Stimulated activated CD8-positive, alpha-beta memory T cell treated with anti-CD3 and anti-CD28 coated beads, Interleukin-2, amount 100 ng/mL, for 1 hour (primary cell): Measurements from ENCODE around the gene PHETA2.

Experiments
- DNase-seq, 2 donors: peaks; one replicate each; pipeline ENCODE4 v3.0.0-alpha.2; 2020; ENCODE audit warnings: low read depth in 2 of 2

PHETA2 gene, protein sequence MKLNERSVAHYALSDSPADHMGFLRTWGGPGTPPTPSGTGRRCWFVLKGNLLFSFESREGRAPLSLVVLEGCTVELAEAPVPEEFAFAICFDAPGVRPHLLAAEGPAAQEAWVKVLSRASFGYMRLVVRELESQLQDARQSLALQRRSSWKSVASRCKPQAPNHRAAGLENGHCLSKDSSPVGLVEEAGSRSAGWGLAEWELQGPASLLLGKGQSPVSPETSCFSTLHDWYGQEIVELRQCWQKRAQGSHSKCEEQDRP

DNA sequence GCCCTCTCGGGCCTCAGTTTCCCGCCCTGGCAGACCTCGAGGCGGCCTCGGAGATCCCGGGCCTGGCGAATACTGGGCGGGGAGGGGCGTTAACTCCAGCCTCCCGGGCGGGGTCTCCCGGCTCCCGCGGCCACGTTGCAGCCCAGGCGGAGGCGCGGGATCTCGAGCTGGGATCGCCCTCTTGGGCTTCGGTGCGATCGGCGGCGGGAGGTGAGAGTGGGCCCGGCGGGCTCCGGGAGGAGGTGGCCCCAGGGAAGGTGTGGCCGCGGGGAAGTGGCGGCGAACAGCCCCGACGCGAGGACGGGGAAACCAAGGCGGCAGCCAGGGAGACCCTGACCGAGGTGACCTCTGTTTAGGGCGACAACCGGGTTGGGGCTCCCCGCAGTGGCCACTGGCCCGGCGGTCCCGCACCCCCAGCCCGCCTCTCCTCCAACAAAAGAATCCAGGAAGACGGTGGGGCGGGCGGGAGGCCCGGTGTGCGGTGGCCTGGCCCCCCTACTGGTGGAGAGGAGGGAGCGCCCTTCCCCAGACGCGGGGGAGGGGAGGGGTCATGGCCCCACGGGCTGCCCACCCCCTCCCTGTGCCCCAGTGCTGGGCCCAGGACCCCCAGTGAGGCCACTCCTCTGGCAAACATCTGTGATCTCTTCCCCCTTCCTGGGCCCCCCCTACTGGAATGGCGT is at the start of gene PHETA2:
Gene PHETA2 (plus strand): TSS at position 117 of the 680 bp plus-strand sequence. CDS start 3,046 bp downstream, outside the sequence.
- no peak for DNase-seq

DNA sequence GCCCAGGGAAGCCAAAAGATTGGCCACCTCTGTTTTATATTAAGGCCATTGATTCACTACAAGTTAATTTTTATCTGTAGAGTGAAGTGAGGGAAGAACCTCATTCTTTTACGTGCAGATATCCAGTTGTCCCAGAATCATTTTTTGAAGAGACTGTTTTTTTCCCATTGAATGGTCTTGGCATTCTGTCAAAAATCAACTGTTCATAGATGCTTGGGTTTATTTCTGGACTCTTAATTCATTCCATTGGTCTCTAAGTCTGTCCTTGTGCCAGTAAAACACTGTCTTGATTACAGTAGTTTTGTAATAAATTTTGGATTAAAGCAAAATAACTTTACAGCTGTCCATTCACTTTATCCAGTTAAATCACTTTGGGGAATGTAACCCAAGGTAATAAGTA is 48.6 kb upstream of the PHETA2 start:
- DNase-seq = no peak

DNA sequence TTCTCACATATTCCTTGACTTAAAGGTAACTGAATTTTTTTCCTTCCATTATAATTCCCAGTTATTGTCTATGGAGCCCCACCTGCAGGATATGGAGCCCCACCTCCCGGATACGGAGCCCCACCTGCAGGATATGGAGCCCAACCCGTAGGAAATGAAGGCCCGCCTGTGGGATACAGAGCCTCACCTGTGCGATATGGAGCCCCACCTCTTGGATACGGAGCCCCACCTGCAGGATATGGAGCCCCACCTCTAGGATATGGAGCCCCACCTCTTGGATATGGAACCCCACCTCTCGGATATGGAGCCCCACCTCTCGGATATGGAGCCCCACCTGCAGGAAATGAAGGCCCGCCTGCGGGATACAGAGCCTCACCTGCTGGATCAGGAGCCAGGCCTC is 47.3 kb upstream of the PHETA2 start:
- DNase-seq = no peak

DNA sequence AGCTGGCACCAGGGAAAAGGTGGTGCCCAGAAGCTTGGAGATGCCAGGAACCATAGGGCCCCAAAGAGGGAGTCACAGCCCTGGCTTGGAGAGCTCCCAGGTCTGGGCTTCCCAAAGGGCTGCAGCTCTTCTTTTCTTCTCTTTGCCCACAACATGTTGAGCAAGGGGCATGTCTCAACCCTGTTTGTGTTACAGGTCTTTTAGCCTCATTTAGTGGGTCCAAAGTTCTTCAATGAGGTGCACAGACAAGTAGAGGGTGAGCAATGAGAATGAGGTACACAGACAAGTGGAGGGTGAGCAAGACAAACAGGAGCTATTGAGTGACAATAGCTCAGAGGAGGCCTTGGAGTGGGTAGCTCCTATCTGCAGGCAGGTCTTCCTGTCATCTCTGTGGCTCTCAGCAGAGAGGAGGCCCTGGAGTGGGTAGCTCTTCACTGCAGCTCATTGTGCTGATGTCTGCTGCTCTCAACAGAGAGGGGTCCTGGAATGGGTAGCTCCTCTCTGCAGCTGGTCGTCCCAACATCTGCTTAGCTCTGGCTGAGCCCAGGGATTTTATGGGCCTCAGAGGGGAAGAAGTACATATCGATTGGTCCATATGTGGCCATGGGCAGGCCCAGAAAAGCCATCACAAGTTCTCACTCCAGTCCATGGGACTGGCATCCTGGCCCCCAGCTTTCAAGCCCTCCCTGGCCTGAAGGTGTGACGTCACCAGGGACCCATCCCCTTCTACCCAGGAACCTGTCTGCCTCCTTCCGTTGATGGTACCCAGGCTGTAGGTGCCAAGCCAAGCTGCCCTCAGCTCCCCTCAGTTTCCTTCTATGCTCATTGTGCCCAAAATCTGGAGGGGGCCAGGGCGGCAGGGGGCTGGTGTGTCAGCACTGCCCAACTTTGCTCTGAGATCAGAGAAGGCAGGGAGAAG is 40.5 kb upstream of the PHETA2 start:
- no peak for DNase-seq

DNA sequence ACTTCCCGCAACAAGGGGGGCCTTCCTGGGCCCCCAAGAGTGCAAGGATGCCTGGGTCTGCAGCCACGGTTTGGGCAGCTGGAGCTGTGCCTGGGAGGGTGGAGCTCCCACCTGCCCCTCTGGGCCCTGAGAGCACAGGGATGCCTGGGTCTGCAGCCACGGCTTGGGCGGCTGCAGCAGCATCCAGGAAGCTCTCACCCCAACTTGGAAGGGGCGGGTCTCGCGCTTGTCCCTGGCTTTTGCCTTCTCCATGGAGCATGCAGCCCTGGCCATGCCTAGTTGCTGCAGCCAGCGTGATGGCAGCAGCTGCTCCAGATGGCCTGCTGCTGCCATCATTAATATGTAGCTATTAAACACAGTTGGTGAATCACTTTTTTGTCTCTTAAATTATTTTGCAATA is 38.8 kb upstream of the PHETA2 start:
- DNase-seq = no peak

DNA sequence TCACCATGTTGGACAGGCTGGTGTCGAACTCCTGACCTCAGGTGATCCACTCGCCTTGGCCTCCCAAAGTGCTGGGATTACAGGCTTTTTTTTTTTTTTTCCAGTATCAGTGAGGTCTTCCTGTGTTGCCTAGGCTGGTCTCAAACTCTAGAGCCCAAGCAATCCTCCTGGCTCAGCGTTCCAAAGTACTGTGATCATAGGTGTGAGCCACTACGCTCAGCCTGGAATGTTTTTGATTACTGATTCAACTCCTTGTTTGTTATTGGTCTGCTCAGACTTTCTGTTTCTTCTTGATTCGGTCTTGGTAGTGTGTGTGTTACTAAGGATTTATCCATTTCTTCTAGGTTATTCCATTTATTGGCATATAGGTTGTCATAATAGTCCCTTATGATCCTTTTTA is 34.8 kb upstream of the PHETA2 start:
- DNase-seq = no peak

DNA sequence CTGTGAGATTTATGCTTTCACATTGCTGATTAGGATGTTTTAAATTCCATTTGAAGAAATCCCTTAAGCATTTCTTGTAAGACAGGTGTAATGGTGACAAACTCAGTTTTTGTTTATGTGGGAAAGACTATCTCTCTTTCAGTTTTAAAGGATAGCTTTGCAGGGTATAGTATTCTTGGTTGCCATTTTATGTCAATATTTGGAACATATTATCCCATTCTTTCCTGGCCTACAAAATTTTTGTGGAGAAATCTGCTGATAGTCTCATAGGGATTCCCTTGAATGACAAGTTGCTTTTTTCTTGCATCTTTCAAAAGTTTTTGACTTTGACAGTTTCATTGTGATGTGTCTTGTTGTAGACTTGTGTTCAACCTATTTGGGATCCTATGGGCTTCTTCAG is 32.3 kb upstream of the PHETA2 start:
- no peak for DNase-seq

DNA sequence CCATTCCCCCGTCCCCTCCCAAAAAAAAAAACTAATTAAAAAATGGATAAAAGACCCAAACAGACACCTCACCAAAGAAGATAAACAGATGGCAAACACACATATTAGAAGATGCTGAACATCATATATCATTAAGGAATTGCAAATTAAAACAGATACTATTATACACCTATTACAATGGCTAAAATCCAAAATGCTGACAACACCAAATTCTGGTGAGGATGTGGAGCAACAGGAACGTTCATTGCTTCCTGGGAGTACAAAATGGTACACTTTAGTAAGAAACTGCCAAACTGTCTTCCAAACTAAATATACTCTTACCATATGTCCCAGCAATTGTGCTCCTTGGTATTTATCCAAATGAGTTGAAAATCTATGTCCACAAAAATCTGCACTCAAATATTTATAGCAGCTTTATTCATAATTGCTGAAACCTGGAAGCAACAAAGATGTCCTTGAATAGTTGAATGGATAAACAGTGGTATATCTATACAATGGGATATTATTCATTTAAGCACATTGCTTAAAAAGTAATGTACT is 23.3 kb upstream of the PHETA2 start:
- DNase-seq = no peak

DNA sequence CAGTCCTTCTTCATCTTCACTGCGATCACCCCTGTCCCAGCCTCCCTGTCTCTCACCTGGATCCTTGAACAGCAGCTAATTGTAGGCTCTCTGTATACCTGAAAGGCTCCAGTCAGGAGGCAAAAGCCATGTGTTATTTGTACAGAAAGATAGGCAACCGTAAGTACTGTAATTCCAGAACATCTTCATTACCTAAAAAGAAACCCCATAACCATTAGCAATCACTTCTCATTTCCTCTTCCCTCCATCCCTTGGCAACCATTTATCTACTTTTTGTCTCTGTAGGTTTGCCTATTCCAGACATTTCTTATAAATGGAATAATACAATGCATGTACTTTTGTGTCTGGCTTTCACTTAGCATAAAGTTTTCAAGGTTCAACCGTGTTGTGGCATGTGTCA is 21.3 kb upstream of the PHETA2 start:
- DNase-seq = no peak

DNA sequence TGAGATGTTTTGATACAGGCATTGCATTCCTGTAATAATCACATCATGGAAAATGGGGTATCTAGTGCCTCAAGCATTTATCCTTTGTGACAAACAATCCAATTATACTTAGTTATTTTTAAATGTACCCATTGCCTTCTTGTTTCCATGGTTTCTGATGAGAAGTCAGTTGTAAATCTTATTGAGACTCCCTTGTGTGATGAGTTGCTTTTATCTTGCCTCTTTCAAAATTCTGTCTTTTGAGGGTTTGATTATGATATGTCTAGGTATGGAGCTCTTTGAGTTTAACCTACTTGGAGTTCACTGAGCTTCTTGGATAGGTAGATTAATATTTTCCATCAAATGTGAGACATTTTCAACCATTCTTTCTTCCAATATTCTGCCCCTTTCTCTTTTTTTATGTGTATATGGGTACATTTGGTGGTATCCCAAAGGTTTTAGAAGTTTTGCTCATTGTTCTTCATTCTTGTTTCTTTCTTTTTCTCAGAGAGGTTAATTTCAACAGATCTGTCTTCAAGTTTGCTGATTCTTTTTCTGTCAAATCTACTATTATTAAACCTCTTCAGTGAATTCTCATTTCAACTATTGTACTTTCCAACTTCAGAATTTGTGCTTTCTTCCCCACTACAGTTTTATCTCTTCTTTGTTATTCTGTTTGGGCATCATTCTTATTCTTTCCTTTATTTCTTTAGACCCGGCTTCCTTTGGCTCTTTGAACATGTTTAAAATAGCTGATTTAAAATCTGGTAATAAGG is 17.1 kb upstream of the PHETA2 start:
- no peak for DNase-seq

DNA sequence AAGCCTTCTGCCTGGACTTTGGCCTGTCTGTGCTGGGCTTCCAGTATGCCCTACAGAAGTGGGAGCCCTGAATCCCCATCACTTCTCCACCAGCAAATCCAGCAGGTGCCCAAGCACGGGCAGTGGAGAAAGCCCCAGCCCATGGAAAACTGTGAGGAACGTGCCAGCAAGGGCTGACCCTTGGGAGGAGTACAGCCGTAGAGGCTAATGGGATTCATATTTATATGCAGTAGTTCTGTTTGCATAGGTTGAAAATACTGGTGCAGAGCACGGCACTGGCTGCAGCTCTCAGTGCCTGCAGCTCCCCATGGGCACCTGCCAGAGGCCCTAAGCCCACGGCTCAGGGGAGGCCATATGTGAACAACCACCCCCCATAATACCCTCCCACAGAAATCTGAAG is 13.6 kb upstream of the PHETA2 start:
- no peak for DNase-seq

DNA sequence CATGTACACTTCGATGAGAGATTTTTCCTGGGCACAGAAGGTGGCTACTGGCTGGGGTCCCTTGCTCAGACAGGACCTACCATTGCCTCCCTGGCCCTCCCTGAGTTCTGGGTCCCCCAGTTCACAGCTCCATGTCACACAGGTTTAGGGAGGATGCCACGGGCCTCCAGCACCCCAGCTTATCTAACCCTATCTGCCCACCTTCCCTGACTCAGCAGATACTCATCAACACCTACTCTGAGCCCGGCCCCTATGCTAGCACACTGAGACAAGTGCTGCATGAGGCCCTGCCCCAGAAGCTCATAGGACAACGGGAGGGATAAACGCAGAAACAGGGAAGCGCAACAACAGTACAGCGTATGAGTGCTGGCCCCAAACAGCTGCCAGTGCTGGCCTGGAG is 13.0 kb upstream of the PHETA2 start:
- DNase-seq = no peak

DNA sequence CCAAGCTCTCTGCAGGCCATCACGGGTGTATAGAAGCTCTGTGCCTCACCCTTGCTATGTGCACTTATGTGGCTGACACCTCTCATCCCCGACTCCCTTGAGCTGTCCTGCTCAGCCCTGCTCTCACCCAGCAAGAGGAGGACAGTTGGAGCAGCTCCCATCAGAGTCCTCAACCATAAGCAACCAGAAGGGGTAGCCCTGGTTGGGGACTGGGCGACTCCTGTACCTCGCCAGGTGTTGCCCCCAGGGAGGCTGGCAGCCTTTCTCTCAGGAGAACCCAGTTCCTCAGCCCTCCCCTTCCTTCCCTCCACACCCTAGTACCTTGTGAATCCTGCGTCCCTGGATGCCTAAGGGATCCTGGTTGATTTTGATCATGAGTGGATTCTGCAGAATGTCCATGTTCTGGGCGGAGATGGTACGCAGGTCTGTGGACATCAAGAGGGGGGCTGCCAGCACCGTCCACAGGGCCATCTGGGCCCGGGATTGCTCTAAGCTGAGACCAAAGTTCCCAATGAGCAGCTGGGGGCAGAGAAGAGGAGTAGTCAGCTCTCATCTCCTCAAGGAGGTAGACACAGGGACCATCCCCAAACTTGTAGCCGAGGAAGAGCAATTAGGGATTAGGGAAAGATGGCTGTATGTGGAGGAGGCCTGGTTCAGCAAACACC is 11.4 kb upstream of the PHETA2 start:
- DNase-seq = no peak

DNA sequence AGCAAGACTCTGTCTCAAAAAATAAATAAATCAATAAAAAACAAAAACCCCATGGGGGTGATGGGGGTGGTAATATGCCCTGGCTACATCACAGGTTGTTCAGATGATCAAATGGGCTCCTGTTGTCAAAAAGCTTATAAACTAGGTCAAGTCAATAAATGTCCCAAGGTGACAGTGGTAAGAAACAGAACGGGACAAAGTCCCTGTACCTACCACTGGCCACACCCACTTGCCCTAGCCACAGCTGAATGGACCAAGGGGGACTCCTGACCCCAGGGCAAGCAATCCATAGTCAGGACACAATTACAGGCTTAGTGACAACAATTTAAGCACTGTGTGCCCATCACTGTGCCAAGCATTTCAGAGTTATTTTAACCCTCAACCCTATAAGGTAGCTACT is 9.4 kb upstream of the PHETA2 start:
- DNase-seq = no peak

DNA sequence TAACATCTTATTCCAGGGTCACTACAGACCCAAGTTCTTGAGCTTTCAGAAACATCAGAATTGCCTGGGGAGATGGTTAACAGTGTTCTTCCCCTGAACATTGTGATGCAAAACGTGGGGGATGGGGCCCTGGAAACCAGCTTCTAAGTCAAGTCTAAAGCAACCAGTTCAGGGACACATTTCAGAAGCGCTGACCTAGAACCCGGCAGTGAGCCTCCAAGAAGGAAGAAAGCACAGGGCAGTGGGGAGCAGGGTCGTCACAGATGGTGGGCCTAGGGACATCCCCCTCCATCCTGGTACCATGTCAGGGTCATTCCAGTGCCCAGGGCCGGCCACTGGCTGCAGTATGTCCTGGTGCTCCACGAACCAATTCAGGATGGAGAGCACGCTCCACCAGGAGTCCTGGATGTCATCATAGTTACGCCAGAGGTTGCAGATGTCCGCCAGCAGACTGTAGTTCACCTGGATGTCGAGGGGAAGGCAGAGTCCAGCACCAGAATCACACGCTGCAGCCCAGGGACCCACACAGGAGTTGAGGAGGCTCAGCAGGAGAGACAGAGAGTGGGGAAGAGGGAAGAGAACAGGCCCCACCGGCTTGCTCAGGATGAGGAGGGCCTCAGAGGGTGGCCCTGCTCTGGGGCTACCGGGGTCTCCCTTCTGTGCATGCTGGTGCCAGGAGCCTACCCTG is 8.5 kb upstream of the PHETA2 start:
- DNase-seq = no peak

DNA sequence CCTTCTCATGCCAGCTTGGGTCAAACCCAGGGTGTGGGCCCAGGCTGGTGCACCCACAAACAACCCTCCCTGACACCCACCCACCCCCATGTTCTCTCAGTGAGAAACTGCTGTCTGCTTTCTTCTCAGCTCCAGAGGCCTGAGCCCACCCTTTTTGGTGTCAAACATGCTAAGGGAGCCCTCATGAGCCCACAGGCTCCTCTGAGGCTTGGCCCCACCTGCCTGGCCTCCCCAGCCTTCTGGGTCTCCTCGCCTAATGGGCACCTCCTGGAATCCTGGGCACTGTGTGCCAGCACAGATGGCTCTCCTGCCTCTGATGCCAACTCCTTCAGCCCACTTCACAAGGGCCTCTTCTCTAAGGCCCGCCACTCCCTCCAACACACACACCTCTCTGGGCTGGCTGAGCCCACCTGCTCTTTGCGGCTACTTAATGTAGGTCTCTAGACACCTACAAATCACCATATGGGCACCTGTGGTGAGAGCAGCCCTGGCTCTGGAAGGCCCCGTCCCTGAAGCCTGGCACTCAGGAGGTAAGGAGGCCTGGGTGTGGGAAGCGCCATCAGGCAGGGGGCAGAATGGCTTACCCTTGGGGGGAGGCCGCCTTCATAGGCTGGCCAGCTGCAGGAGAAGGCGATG is 7.8 kb upstream of the PHETA2 start:
- DNase-seq = no peak

DNA sequence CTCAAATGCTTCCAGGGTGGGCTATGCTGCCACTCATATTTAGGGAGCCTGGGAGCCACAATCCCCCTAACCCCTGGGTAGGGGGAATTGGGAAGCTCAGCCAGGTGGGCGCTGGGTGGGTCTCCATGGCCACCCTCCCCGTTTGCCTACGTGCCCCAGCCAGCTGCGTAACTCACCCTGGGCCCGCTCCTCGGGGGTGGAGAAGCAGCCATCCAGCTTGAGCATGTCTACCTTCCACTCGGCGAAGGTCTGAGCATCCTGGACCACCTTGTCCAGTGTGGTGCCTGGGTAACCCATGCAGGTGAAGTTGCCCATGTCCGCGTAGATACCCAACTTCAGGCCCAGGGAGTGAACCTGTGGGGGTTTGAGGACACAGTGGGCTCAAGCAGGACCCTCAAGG is 7.1 kb upstream of the PHETA2 start:
- DNase-seq = no peak

DNA sequence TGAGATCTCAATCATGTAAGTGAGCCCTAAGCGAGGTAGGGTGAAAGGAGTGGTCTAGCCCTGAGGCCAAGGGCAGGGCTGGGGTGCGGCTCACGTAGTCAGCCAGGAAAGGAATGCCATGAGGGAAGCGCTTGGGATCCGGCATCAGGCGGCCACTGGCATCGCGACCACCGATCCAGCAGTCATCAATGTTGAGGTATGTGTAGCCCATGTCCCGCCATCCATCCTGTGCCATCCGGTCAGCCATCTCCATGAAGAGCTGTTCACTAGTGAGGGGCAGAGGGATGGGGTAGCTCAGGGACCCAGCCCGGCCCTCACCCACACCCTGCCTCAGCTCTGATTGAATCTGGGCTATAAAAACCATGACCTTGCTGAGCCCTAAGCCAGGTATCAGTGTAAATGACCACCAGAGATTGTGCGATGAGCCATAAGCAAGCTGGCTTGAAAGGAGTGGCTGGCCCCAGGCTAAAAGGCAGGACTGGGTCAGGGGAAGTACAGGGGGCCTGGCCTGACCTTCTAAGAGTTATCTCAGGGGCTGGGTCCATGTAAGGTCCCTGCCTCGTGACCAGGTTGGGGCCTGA is 6.3 kb upstream of the PHETA2 start:
- no peak for DNase-seq

DNA sequence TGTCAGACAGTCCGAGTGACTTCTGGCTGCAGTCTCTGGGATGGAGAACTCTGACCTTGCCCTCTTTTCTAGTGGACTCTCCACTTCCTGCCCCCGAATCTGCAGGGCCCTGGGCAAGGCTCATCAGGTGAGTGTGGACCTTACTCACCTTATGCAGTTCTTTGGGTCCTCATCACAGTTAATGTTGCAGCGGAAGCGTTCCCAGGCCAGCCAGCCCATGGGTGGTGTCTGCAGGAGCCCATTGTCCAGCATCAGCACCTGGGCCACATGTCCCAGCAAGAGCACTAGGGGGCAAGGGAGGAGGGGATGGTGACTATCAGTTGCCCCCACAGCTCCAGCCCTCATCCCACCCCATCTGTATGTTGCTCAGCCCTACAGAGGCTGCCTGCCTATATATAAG is 5.8 kb upstream of the PHETA2 start:
- DNase-seq = no peak
